Tibial nerve (tissue), 4 donors: Measurements from ENCODE around the gene CCDC69. TPM values are rescaled to one million over a fixed set of nuclear protein-coding genes. Genes with fewer than 3 reads are reported as not detected.
A peak's percentile ranks its signal among the peaks of the same experiment; 100 is the strongest.

Experiments
- DNase-seq, 2 donors: peaks; one replicate each; pipeline ENCODE4 v3.0.0-alpha.2; 2019; ENCODE audit warnings: low spot score in 2 of 2
- H3K27ac ChIP-seq, 4 donors: fragments of 200-600 bp; sonication (generic) in 3 of 4; one replicate each; pipeline ENCODE4 v1.5.1; 2017 to 2019; ENCODE audit warnings: mild to moderate bottlenecking in 1 of 4
- H3K27me3 ChIP-seq, 2 donors: fragments of 200-600 bp; sonication (generic) in 1 of 2; one replicate each; pipeline versions ENCODE4 v1.5.1 to v1.6.0; 2017 to 2019
- H3K36me3 ChIP-seq, 3 donors: fragments of 200-600 bp; sonication (generic); one replicate each; pipeline ENCODE4 v1.5.1; 2018 to 2019
- H3K4me1 ChIP-seq, 4 donors: fragments of 200-600 bp; sonication (generic) in 3 of 4; one replicate each; pipeline ENCODE4 v1.5.1; 2017 to 2019
- H3K4me3 ChIP-seq, 4 donors: fragments of 200-600 bp; sonication (generic) in 3 of 4; one replicate each; pipeline ENCODE4 v1.5.1; 2017 to 2019; ENCODE audit warnings: mild to moderate bottlenecking in 1 of 4, moderate library complexity in 1 of 4
- H3K9me3 ChIP-seq, 4 donors: fragments of 200-600 bp; sonication (generic) in 3 of 4; one replicate each; pipeline ENCODE4 v1.5.1; 2017 to 2019
- EP300 ChIP-seq, 2 donors: sonication (generic); formaldehyde crosslinking; IDR thresholded peaks; one replicate each; pipeline ENCODE4 v1.6.1; 2017; ENCODE audit warnings: antibody characterized with exemption in 2 of 2, mild to moderate bottlenecking in 1 of 2
- POLR2A ChIP-seq, 2 donors: fragments of 450-650 bp; IDR thresholded peaks; one replicate each; pipeline ENCODE4 v1.6.1; 2017; ENCODE audit warnings: antibody characterized with exemption in 2 of 2, mild to moderate bottlenecking in 2 of 2, moderate library complexity in 2 of 2
- WGBS, 2 donors: methylation state at CpG; one replicate each; pipeline ENCODE4 v1.1.5; 2018; 5-methylcytosine and 5-hydroxymethylcytosine counted together
- total RNA-seq, 4 donors: library from RNA; depleted of rRNA; stranded (reverse); fragments of >200 nt; gene quantifications; one replicate each; pipeline ENCODE4 v1.1.0, GENCODE V29; 2016
- TF ChIP-seq, protein P1 (sequence below), 5 experiments: fragments of 200-600 bp in 3 of 5; fragments of 450-650 bp in 2 of 5; sonication (generic) in 3 of 5; IDR thresholded peaks; one replicate each; pipeline ENCODE4 v1.5.1; 2016 to 2019; ENCODE audit warnings: antibody characterized with exemption in 5 of 5, mild to moderate bottlenecking in 3 of 5, moderate library complexity in 2 of 5

Gene CCDC69
- total RNA-seq, 4 donors from 2014 or later: 95.6 to 201 (median 112) TPM

DNA sequence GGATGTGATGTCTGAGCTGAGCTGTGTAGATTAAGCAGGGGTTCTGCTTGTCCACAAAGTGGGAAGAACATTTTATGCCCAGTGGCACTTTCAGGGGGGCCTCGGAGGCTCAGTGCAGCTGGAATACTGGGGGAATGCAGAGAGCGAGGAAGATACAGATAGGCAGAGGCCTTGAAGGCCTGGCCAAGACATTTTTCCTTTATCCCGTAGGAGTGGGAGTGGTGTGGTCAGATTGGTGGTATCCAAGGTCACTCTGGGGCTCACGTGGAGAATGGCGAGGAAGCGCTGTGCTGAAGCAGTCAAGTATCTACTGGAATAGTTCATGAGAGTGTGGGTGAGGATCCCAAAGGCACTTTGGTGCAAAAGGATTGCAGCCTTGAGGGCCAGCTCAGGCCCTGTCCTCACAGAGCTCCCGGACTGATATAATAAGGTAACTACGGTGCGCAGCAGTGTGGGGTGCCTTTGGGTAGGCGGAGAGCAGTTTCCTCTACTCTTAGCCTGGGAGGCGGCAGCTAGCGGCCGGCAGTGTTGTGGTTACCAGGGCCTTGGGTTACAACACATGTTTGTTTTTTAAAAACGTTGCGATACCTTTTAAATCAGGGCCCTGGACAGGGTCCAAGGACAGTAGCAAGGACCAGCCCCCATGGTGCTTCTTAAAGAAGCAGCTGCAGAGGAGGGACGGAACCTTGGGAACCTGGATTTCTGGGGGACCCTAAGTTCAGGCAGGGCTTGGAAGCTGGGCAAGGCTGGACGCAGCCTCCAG lies 10.8 kb upstream of the CCDC69 start:
- peaks cover 0 to 20% (median 7%) of the 10 kb centered on the region in 4 donors for H3K4me1 ChIP-seq
- no peaks in the 10 kb centered on the region for H3K36me3 ChIP-seq
- peak; percentile 60 to 72 for DNase-seq
- no peaks in the 10 kb centered on the region for H3K9me3 ChIP-seq
- H3K27ac ChIP-seq: peak overlapping the region in 3 of 4 donors; percentile 34 to 67 (median 65)
- 35 to 36% methylated on average over 17 of the region's 17 CpGs for WGBS, 2 donors
- no peak overlapping the region for H3K4me3 ChIP-seq
- H3K27me3 ChIP-seq: peaks cover 0 to 4% of the 10 kb centered on the region in 2 donors
- peak; percentile 11 to 75 for TF ChIP-seq EP300 (IDR thresholded peaks at IDR 0.05)
- no peak for TF ChIP-seq POLR2A (IDR thresholded peaks at IDR 0.05)
- TF ChIP-seq, protein P1, sequence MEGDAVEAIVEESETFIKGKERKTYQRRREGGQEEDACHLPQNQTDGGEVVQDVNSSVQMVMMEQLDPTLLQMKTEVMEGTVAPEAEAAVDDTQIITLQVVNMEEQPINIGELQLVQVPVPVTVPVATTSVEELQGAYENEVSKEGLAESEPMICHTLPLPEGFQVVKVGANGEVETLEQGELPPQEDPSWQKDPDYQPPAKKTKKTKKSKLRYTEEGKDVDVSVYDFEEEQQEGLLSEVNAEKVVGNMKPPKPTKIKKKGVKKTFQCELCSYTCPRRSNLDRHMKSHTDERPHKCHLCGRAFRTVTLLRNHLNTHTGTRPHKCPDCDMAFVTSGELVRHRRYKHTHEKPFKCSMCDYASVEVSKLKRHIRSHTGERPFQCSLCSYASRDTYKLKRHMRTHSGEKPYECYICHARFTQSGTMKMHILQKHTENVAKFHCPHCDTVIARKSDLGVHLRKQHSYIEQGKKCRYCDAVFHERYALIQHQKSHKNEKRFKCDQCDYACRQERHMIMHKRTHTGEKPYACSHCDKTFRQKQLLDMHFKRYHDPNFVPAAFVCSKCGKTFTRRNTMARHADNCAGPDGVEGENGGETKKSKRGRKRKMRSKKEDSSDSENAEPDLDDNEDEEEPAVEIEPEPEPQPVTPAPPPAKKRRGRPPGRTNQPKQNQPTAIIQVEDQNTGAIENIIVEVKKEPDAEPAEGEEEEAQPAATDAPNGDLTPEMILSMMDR (IDR thresholded peaks at IDR 0.05): no peak

DNA sequence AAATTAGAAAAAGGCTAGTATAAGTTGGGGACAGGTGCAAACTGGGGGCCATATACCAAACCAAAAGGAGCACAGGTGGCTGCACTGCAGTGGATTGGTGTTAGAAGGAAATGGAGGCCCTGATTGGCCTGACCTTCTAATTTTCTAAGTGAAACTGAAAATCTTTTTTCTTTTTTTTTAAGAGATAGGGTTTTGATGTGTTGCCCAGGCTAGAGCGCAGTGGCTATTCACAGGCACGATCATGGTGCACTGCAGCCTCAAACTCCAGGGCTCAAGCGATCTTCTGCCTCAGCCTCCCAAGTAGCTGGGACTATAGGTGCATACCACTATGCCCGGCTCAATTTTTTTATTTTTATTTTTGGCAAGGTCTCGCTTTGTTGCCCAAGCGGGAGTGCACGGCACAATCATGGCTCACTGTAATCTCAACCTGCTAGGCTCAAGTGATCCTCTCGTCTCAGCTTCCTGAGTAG lies 9.8 kb upstream of the CCDC69 start:
- no peak for DNase-seq
- 90 to 93% methylated on average over 8 of the region's 8 CpGs for WGBS, 2 donors
- no peak overlapping the region for H3K27ac ChIP-seq

DNA sequence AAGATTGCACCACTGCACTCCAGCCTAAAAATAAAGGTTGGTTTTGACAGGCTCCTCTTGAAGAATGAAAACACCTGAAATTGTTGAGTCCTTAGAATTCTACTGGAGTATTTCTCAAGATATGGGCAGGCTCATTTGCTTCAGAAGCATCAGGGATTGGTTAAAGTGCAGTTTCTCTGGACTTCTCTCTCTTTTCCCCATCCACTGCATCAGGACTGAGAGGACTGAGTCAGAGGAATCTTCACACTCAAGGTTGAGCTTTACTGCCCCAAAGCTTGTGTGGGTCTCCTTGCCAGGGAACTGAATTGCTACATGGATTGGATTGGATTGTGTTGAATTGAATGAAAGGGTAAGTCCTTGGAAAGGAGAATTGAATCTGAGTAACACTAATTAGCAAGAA lies 7.5 kb upstream of the CCDC69 start:
- TF ChIP-seq POLR2A (IDR thresholded peaks at IDR 0.05) (no peak), EP300 (IDR thresholded peaks at IDR 0.05) (no peak)
- TF ChIP-seq, protein P1 (IDR thresholded peaks at IDR 0.05): no peak
- H3K9me3 ChIP-seq: no peaks in the 10 kb centered on the region
- no peak overlapping the region for H3K4me3 ChIP-seq
- H3K27me3 ChIP-seq: no peaks in the 10 kb centered on the region
- no peak for DNase-seq
- H3K4me1 ChIP-seq: peaks cover 0 to 15% (median 7%) of the 10 kb centered on the region in 4 donors
- no peaks in the 10 kb centered on the region for H3K36me3 ChIP-seq
- no peak overlapping the region for H3K27ac ChIP-seq

More for the DNA sequence above, 9.8 kb upstream of the CCDC69 start:
- TF ChIP-seq, protein P1 (IDR thresholded peaks at IDR 0.05): no peak
- TF ChIP-seq EP300 (IDR thresholded peaks at IDR 0.05) (no peak), POLR2A (IDR thresholded peaks at IDR 0.05) (no peak)
- H3K9me3 ChIP-seq: no peaks in the 10 kb centered on the region
- H3K4me1 ChIP-seq: peaks cover 0 to 20% (median 7%) of the 10 kb centered on the region in 4 donors
- peaks cover 0 to 2% of the 10 kb centered on the region in 2 donors for H3K27me3 ChIP-seq
- no peaks in the 10 kb centered on the region for H3K36me3 ChIP-seq
- H3K4me3 ChIP-seq: no peak overlapping the region

DNA sequence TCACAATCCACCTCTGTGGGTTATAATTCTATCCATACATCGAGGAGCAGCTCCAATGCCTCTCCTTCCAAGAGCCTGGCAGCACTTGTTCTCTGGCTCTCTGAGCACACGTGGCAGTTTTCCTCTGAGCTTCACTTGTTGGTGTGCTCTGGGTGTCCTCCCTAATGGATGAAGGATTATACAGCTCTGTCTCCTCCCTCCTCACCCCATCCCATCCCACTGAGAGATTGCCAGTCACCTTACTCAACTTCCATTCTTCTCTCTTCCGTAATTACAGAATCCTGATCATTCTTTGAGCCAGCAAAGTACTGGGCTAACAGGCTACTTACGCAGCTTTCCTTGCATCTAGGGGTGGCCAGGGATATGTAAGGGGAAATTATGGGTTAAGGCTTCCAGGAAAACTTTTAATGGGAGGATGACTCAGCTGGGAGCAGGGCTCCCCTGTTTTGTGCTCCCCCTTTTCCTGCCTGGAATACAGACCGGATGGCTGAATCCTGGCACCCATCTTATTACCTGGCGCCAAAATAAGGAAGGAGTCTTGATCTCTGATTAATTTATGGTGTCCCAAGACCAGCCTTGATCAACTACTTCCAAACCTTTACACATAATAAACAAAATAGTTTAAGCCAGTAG lies 6.3 kb upstream of the CCDC69 start:
- Histone ChIP-seq H3K9me3 (no peaks in the 10 kb centered on the region), H3K4me3 (no peak overlapping the region), H3K4me1 (peaks cover 0 to 13% (median 5%) of the 10 kb centered on the region in 4 donors), H3K36me3 (no peaks in the 10 kb centered on the region), H3K27me3 (no peaks in the 10 kb centered on the region), H3K27ac (peak overlapping the region in 1 of 4 donors; percentile 12)
- TF ChIP-seq, protein P1 (IDR thresholded peaks at IDR 0.05): no peak
- TF ChIP-seq EP300 (IDR thresholded peaks at IDR 0.05): peak in 1 of 2 donors; percentile 31
- no peak for TF ChIP-seq POLR2A (IDR thresholded peaks at IDR 0.05)
- no peak for DNase-seq
- WGBS, 2 donors: 57 to 64% methylated on average over 6 of the region's 6 CpGs

DNA sequence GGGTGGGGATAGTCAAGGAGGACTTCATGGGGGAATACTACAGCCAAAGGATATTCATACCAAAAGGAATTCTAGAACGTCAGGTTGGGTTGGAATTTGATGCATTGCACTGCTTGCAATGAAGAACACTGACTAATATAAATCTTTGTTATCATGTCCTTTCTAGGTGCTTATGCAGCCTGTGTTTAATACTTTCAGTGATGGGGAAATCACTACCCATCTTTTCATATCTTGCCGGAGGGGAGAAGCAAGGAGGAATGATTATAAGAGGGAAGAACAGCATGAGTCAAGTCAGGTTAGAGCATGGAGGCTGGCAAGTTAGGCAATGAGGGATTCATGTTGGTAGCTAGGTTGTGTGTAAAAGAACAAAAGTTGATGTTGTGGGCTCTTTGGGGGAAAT lies 5.1 kb upstream of the CCDC69 start:
- DNase-seq: no peak
- 70 to 82% methylated on average over 2 of the region's 2 CpGs for WGBS, 2 donors
- Histone ChIP-seq H3K27ac (no peak overlapping the region), H3K27me3 (no peaks in the 10 kb centered on the region), H3K4me3 (no peak overlapping the region), H3K9me3 (no peaks in the 10 kb centered on the region), H3K4me1 (peaks cover 0 to 10% (median 4%) of the 10 kb centered on the region in 4 donors), H3K36me3 (no peaks in the 10 kb centered on the region)
- TF ChIP-seq POLR2A (IDR thresholded peaks at IDR 0.05): no peak
- TF ChIP-seq, protein P1 (IDR thresholded peaks at IDR 0.05): no peak
- TF ChIP-seq EP300 (IDR thresholded peaks at IDR 0.05): no peak
